K562 treated with DMSO at 1 percent for 4 hours (cell line): Measurements from ENCODE around the gene TSHZ2. TPM values are rescaled to one million over a fixed set of nuclear protein-coding genes. Genes with fewer than 3 reads are reported as not detected.

Experiments
- total RNA-seq: library from RNA; unstranded; fragments of 300-600 nt; gene quantifications from 2 replicates; pipeline ENCODE4 v1.2.3, GENCODE V29; 2022; ENCODE audit not compliant: insufficient read depth

Gene TSHZ2, protein sequence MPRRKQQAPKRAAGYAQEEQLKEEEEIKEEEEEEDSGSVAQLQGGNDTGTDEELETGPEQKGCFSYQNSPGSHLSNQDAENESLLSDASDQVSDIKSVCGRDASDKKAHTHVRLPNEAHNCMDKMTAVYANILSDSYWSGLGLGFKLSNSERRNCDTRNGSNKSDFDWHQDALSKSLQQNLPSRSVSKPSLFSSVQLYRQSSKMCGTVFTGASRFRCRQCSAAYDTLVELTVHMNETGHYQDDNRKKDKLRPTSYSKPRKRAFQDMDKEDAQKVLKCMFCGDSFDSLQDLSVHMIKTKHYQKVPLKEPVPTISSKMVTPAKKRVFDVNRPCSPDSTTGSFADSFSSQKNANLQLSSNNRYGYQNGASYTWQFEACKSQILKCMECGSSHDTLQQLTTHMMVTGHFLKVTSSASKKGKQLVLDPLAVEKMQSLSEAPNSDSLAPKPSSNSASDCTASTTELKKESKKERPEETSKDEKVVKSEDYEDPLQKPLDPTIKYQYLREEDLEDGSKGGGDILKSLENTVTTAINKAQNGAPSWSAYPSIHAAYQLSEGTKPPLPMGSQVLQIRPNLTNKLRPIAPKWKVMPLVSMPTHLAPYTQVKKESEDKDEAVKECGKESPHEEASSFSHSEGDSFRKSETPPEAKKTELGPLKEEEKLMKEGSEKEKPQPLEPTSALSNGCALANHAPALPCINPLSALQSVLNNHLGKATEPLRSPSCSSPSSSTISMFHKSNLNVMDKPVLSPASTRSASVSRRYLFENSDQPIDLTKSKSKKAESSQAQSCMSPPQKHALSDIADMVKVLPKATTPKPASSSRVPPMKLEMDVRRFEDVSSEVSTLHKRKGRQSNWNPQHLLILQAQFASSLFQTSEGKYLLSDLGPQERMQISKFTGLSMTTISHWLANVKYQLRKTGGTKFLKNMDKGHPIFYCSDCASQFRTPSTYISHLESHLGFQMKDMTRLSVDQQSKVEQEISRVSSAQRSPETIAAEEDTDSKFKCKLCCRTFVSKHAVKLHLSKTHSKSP (N-terminal part only)
- total RNA-seq = not detected in 2 replicates

GRCh38 chr20:52972190-52972937 lies at the start of gene TSHZ2:
Gene TSHZ2, plus strand, starts transcription at chr20:52972358. Its CDS starts 936 bp downstream, at chr20:52973294.

